Activated naive CD4-positive, alpha-beta T cell treated with anti-CD3 and anti-CD28 coated beads, Interleukin-2, amount 10 ng/mL, durations not matched to agents 7 days and 5 days (primary cell): ENCODE data around the gene CCDC187.

ENCODE experiments used
- CTCF ChIA-PET: fragments of 350-600 bp; sonication (Branson Sonifier 250); formaldehyde crosslinking; loops from one replicate; lab custom pipeline; 2021; ENCODE audit warnings: antibody characterized with exemption; lab: Charles Lee
- DNase-seq: peaks from one replicate; pipeline ENCODE4 v3.0.0-alpha.2; 2020
- H3K27ac Mint-ChIP-seq: one replicate; pipeline ENCODE4 v1.8.0; 2021; ENCODE audit warnings: mild to moderate bottlenecking, moderate library complexity, mixed read lengths
- H3K27me3 Mint-ChIP-seq: one replicate; pipeline ENCODE4 v1.8.0; 2021; ENCODE audit warnings: mild to moderate bottlenecking, mixed read lengths
- H3K36me3 Mint-ChIP-seq: one replicate; pipeline ENCODE4 v1.8.0; 2021; ENCODE audit warnings: mixed read lengths
- H3K4me1 Mint-ChIP-seq: one replicate; pipeline ENCODE4 v1.8.0; 2021; ENCODE audit warnings: mixed read lengths
- H3K4me3 Mint-ChIP-seq: one replicate; pipeline ENCODE4 v1.8.0; 2021; ENCODE audit warnings: mild to moderate bottlenecking, moderate library complexity, mixed read lengths
- H3K9me3 Mint-ChIP-seq: one replicate; pipeline ENCODE4 v1.8.0; 2021; ENCODE audit warnings: mixed read lengths

CCDC187 gene

GRCh38 chr9:136343121-136343883 lies 39.4 kb upstream of the CCDC187 start:
- Mint-ChIP-seq H3K36me3 (no peaks in the 10 kb centered on the region), H3K27ac (no peak overlapping the region), H3K9me3 (no peaks in the 10 kb centered on the region), H3K4me3 (no peak overlapping the region), H3K4me1 (peaks cover 2% of the 10 kb centered on the region), H3K27me3 (no peaks in the 10 kb centered on the region)
- CTCF ChIA-PET: interaction anchor here (0.7 kb wide), 1 partner anchor 31 kb away, joined by 3 read pairs; no protein-coding TSS in a partner anchor
- no peak for DNase-seq

GRCh38 chr9:136342181-136343120 lies 38.6 kb upstream of the CCDC187 start:
- H3K36me3 Mint-ChIP-seq: no peaks in the 10 kb centered on the region
- H3K9me3 Mint-ChIP-seq: no peaks in the 10 kb centered on the region
- H3K27ac Mint-ChIP-seq: no peak overlapping the region
- no peaks in the 10 kb centered on the region for H3K27me3 Mint-ChIP-seq
- CTCF ChIA-PET: interaction anchor here (0.7 kb wide), 1 partner anchor 30 kb away, joined by 3 read pairs; no protein-coding TSS in a partner anchor
- peaks cover 2% of the 10 kb centered on the region for H3K4me1 Mint-ChIP-seq
- H3K4me3 Mint-ChIP-seq: no peak overlapping the region
- peak; percentile 70 for DNase-seq

GRCh38 chr9:136341769-136342168 lies 37.9 kb upstream of the CCDC187 start:
- DNase-seq: no peak
- H3K4me3 Mint-ChIP-seq: no peak overlapping the region
- no peak overlapping the region for H3K27ac Mint-ChIP-seq
- H3K4me1 Mint-ChIP-seq: peaks cover 2% of the 10 kb centered on the region
- H3K36me3 Mint-ChIP-seq: no peaks in the 10 kb centered on the region
- CTCF ChIA-PET: no interaction called here
- H3K27me3 Mint-ChIP-seq: no peaks in the 10 kb centered on the region
- H3K9me3 Mint-ChIP-seq: no peaks in the 10 kb centered on the region

GRCh38 chr9:136341042-136341655 lies 37.3 kb upstream of the CCDC187 start:
- CTCF ChIA-PET: no interaction called here
- DNase-seq: no peak

GRCh38 chr9:136340356-136341041 lies 36.6 kb upstream of the CCDC187 start:
- CTCF ChIA-PET: interaction anchor here (0.6 kb wide), 1 partner anchor 32 kb away, joined by 3 read pairs; no protein-coding TSS in a partner anchor
- no peak for DNase-seq
- Mint-ChIP-seq H3K27ac (no peak overlapping the region), H3K27me3 (no peaks in the 10 kb centered on the region), H3K36me3 (no peaks in the 10 kb centered on the region), H3K4me1 (peaks cover 2% of the 10 kb centered on the region), H3K9me3 (no peaks in the 10 kb centered on the region), H3K4me3 (no peak overlapping the region)

More at GRCh38 chr9:136341042-136341655, 37.3 kb upstream of the CCDC187 start:
- H3K36me3 Mint-ChIP-seq: no peaks in the 10 kb centered on the region
- H3K4me1 Mint-ChIP-seq: peaks cover 2% of the 10 kb centered on the region
- H3K27ac Mint-ChIP-seq: no peak overlapping the region
- no peak overlapping the region for H3K4me3 Mint-ChIP-seq
- H3K9me3 Mint-ChIP-seq: no peaks in the 10 kb centered on the region
- H3K27me3 Mint-ChIP-seq: no peaks in the 10 kb centered on the region

- CTCF ChIA-PET: interaction anchor here (0.6 kb wide), 1 partner anchor 32 kb away, joined by 3 read pairs; no protein-coding TSS in a partner anchor
- no peaks in the 10 kb centered on the region for H3K27me3 Mint-ChIP-seq
- H3K9me3 Mint-ChIP-seq: no peaks in the 10 kb centered on the region
Measured at GRCh38 chr9:136339958-136340310, 36.0 kb upstream of the CCDC187 start.

GRCh38 chr9:136339173-136339957 lies 35.5 kb upstream of the CCDC187 start:
- no peaks in the 10 kb centered on the region for H3K36me3 Mint-ChIP-seq
- peak; percentile 41 for DNase-seq
- no peaks in the 10 kb centered on the region for H3K9me3 Mint-ChIP-seq
- H3K27me3 Mint-ChIP-seq: no peaks in the 10 kb centered on the region
- CTCF ChIA-PET: no interaction called here
- no peak overlapping the region for H3K27ac Mint-ChIP-seq
- peaks cover 2% of the 10 kb centered on the region for H3K4me1 Mint-ChIP-seq
- H3K4me3 Mint-ChIP-seq: no peak overlapping the region

More at GRCh38 chr9:136339958-136340310, 36.0 kb upstream of the CCDC187 start:
- H3K4me3 Mint-ChIP-seq: no peak overlapping the region
- no peak overlapping the region for H3K27ac Mint-ChIP-seq
- H3K36me3 Mint-ChIP-seq: no peaks in the 10 kb centered on the region
- peaks cover 2% of the 10 kb centered on the region for H3K4me1 Mint-ChIP-seq
- DNase-seq: no peak

- Mint-ChIP-seq H3K27ac (no peak overlapping the region), H3K9me3 (no peaks in the 10 kb centered on the region), H3K27me3 (no peaks in the 10 kb centered on the region), H3K4me3 (no peak overlapping the region), H3K36me3 (no peaks in the 10 kb centered on the region), H3K4me1 (peaks cover 2% of the 10 kb centered on the region)
- DNase-seq: no peak
- CTCF ChIA-PET: no interaction called here
Measured at GRCh38 chr9:136338511-136338910, 34.6 kb upstream of the CCDC187 start.

- CTCF ChIA-PET: no interaction called here
- no peak overlapping the region for H3K27ac Mint-ChIP-seq
Measured at GRCh38 chr9:136337416-136338395, 33.8 kb upstream of the CCDC187 start.

GRCh38 chr9:136336881-136337280 lies 33.0 kb upstream of the CCDC187 start:
- no peaks in the 10 kb centered on the region for H3K9me3 Mint-ChIP-seq
- H3K27me3 Mint-ChIP-seq: no peaks in the 10 kb centered on the region
- no peaks in the 10 kb centered on the region for H3K36me3 Mint-ChIP-seq
- H3K4me3 Mint-ChIP-seq: no peak overlapping the region
- H3K4me1 Mint-ChIP-seq: no peaks in the 10 kb centered on the region
- no peak for DNase-seq
- CTCF ChIA-PET: no interaction called here
- H3K27ac Mint-ChIP-seq: no peak overlapping the region

More at GRCh38 chr9:136337416-136338395, 33.8 kb upstream of the CCDC187 start:
- no peaks in the 10 kb centered on the region for H3K27me3 Mint-ChIP-seq
- H3K36me3 Mint-ChIP-seq: no peaks in the 10 kb centered on the region
- H3K9me3 Mint-ChIP-seq: no peaks in the 10 kb centered on the region
- no peak overlapping the region for H3K4me3 Mint-ChIP-seq
- DNase-seq: no peak
- H3K4me1 Mint-ChIP-seq: no peaks in the 10 kb centered on the region

GRCh38 chr9:136336156-136336870 lies 32.4 kb upstream of the CCDC187 start:
- no peak for DNase-seq
- Mint-ChIP-seq H3K9me3 (no peaks in the 10 kb centered on the region), H3K27me3 (no peaks in the 10 kb centered on the region), H3K27ac (no peak overlapping the region), H3K4me1 (no peaks in the 10 kb centered on the region), H3K4me3 (no peak overlapping the region), H3K36me3 (no peaks in the 10 kb centered on the region)
- CTCF ChIA-PET: no interaction called here
